HepG2 (cell line): Measurements from ENCODE around the gene OTUD7B. TPM values are rescaled to one million over a fixed set of nuclear protein-coding genes. Genes with fewer than 3 reads are reported as not detected.

Experiments used
- AKAP8 ChIP-seq: sonication (generic); formaldehyde crosslinking; IDR thresholded peaks from 2 replicates; pipeline ENCODE4 v1.5.1; 2020; ENCODE audit warnings: mild to moderate bottlenecking, missing genetic modification reagents
- FOXA3 ChIP-seq: IDR thresholded peaks from 2 replicates; pipeline ENCODE4 v1.6.1; 2016; ENCODE audit warnings: missing genetic modification reagents, missing compliant biosample characterization
- FOXK2 ChIP-seq: fragments of 450-650 bp; IDR thresholded peaks from 2 replicates; pipeline ENCODE4 v1.6.1; 2016
- GMEB2 ChIP-seq: IDR thresholded peaks from 2 replicates; pipeline ENCODE4 v1.6.1; 2016; ENCODE audit warnings: missing biosample characterization, missing genetic modification reagents, low read depth
- ISL2 ChIP-seq: sonication (generic); formaldehyde crosslinking; IDR thresholded peaks from 2 replicates; pipeline ENCODE4 v1.5.0; 2020; ENCODE audit warnings: missing genetic modification reagents
- MAF1 ChIP-seq: sonication (generic); formaldehyde crosslinking; IDR thresholded peaks from 2 replicates; pipeline ENCODE4 v1.5.0; 2020; ENCODE audit warnings: missing genetic modification reagents, borderline replicate concordance
- MXD3 ChIP-seq: IDR thresholded peaks from 2 replicates; pipeline ENCODE4 v1.6.1; 2016; ENCODE audit warnings: mild to moderate bottlenecking, missing biosample characterization, missing genetic modification reagents
- PATZ1 ChIP-seq: sonication (generic); formaldehyde crosslinking; IDR thresholded peaks from 2 replicates; pipeline ENCODE4 v1.4.0; 2020; ENCODE audit warnings: missing genetic modification reagents
- PHF8 ChIP-seq: sonication (generic); formaldehyde crosslinking; IDR thresholded peaks from 2 replicates; pipeline ENCODE4 v1.5.0; 2020; ENCODE audit warnings: missing genetic modification reagents
- RFX3 ChIP-seq: IDR thresholded peaks from 2 replicates; pipeline ENCODE4 v1.6.1; 2016; ENCODE audit warnings: missing biosample characterization, missing genetic modification reagents
- RFXANK ChIP-seq: IDR thresholded peaks from 2 replicates; pipeline ENCODE4 v1.6.1; 2016
- SNAPC5 ChIP-seq: sonication (generic); formaldehyde crosslinking; IDR thresholded peaks from 2 replicates; pipeline ENCODE4 v1.8.1; 2023; ENCODE audit warnings: mild to moderate bottlenecking, missing genetic modification reagents, borderline replicate concordance
- TP53 ChIP-seq: sonication (generic); formaldehyde crosslinking; conservative IDR thresholded peaks from 2 replicates; pipeline ENCODE4 v1.4.0; 2020; ENCODE audit warnings: missing genetic modification reagents
- ZBTB38 ChIP-seq: sonication (generic); formaldehyde crosslinking; IDR thresholded peaks from 2 replicates; pipeline ENCODE4 v1.5.1; 2020; ENCODE audit warnings: mild to moderate bottlenecking, missing genetic modification reagents
- ZBTB42 ChIP-seq: sonication (generic); formaldehyde crosslinking; IDR thresholded peaks from 2 replicates; pipeline ENCODE4 v1.5.0; 2020; ENCODE audit warnings: mild to moderate bottlenecking, missing genetic modification reagents
- ZMAT3 ChIP-seq: sonication (generic); formaldehyde crosslinking; conservative IDR thresholded peaks from 2 replicates; pipeline ENCODE4 v1.7.0; 2021; ENCODE audit warnings: missing genetic modification reagents
- ZNF282 ChIP-seq: fragments of 450-650 bp; IDR thresholded peaks from 2 replicates; pipeline ENCODE4 v1.6.1; 2018; ENCODE audit not compliant: partially characterized antibody
- ZNF333 ChIP-seq: sonication (generic); formaldehyde crosslinking; IDR thresholded peaks from 2 replicates; pipeline ENCODE4 v1.4.0; 2020; ENCODE audit warnings: mild to moderate bottlenecking, missing genetic modification reagents, borderline replicate concordance
- ZNF546 ChIP-seq: sonication (generic); formaldehyde crosslinking; conservative IDR thresholded peaks from 2 replicates; pipeline ENCODE4 v1.8.1; 2023; ENCODE audit warnings: mild to moderate bottlenecking, missing genetic modification reagents
- ZNF556 ChIP-seq: sonication (generic); formaldehyde crosslinking; IDR thresholded peaks from 2 replicates; pipeline ENCODE4 v1.4.0; 2020; ENCODE audit warnings: mild to moderate bottlenecking, missing genetic modification reagents, borderline replicate concordance
- ZNF574 ChIP-seq: sonication (generic); formaldehyde crosslinking; IDR thresholded peaks from 2 replicates; pipeline ENCODE4 v1.4.0; 2020; ENCODE audit warnings: missing genetic modification reagents
- ZNF784 ChIP-seq: sonication (generic); formaldehyde crosslinking; IDR thresholded peaks from 2 replicates; pipeline ENCODE4 v1.5.1; 2020; ENCODE audit warnings: missing genetic modification reagents, mild to moderate bottlenecking, borderline replicate concordance
- ZSCAN20 ChIP-seq: sonication (generic); formaldehyde crosslinking; IDR thresholded peaks from 2 replicates; pipeline ENCODE4 v1.4.0; 2020; ENCODE audit warnings: missing genetic modification reagents, mild to moderate bottlenecking, borderline replicate concordance
- polyA plus RNA-seq, 8 experiments: library from polyadenylated mRNA; depleted of rRNA in 3 of 8; stranded (reverse) in 7 of 8; unstranded in 1 of 8; fragments of >200 nt; fragmentation: Illumina TruSeq in 4 of 8; extraction: Trizol in 4 of 8; gene quantifications; 2 replicates each; pipeline versions ENCODE4 v1.2.1 to v1.2.3, GENCODE V29; 2011 to 2016; ENCODE audit warnings: low read depth in 4 of 8, missing spikeins in 1 of 8, mixed read lengths in 1 of 8; ENCODE audit not compliant: insufficient read depth in 1 of 8
- total RNA-seq, 5 experiments: library from RNA; depleted of rRNA; stranded (reverse); fragments of >200 nt; fragmentation: Illumina TruSeq; extraction: Trizol; gene quantifications; 2 replicates each; pipeline ENCODE4 v1.2.3, GENCODE V29; 2016; ENCODE audit warnings: low read depth in 1 of 5

Gene OTUD7B
- total and polyA plus RNA-seq, 2 of the 13 experiments (the other 11 are each of a cell fraction or from before 2014, with no cell fraction given): 5.1 to 11.2 TPM

GRCh38 chr1:149927563-149928400, 82.7 kb downstream of the OTUD7B start, which contains the start of gene SF3B4 (continued):
- TF ChIP-seq ZSCAN20: no peak
- TF ChIP-seq FOXK2: no peak
- TF ChIP-seq TP53 (CRISPR knock-in tag): no peak
- TF ChIP-seq ZMAT3 (CRISPR knock-in tag): no peak
- TF ChIP-seq RFX3 (CRISPR knock-in tag): no peak
- peak; percentile 64 for TF ChIP-seq ZNF784
- TF ChIP-seq FOXA3 (CRISPR knock-in tag): peak; percentile 50; the same call in 1 of the 2 replicates
- TF ChIP-seq ZNF556 (CRISPR knock-in tag): no peak
- no peak for TF ChIP-seq MAF1
- TF ChIP-seq AKAP8: no peak
- no peak for TF ChIP-seq ZNF282
- no peak; the same call in 1 of the 2 replicates for TF ChIP-seq MXD3 (CRISPR knock-in tag)
- TF ChIP-seq ZNF574 (CRISPR knock-in tag): peak; percentile 90
- TF ChIP-seq ZBTB38 (CRISPR knock-in tag): peak; percentile 32; the same call in 1 of the 2 replicates
- no peak for TF ChIP-seq RFXANK (CRISPR knock-in tag)
- no peak; the same call in 1 of the 2 replicates for TF ChIP-seq PATZ1 (CRISPR knock-in tag)
- no peak for TF ChIP-seq ZNF546 (CRISPR knock-in tag)
- no peak for TF ChIP-seq ZNF333
- TF ChIP-seq SNAPC5 (CRISPR knock-in tag): no peak
- no peak for TF ChIP-seq ZBTB42 (CRISPR knock-in tag)
- TF ChIP-seq ISL2: peak; percentile 37; the same call in 1 of the 2 replicates
- peak; percentile 60; the same call in 1 of the 2 replicates for TF ChIP-seq GMEB2
- TF ChIP-seq PHF8: peak; percentile 94
